ENCODE measurements around the gene CADPS2. TPM values are rescaled to one million over a fixed set of nuclear protein-coding genes. Genes with fewer than 3 reads are reported as not detected.

The CADPS2 gene
- total and polyA plus RNA-seq, 2 donors (not counting 3 experiments of a cell fraction or from before 2014, with no cell fraction given), result 9.5 to 22.6 TPM

- DNase-seq (ENCODE audit: low read depth, low spot score) (no peak), FAIRE-seq (no peak)
- no peaks in the 10 kb centered on the region for H3K4me1 ChIP-seq (ENCODE audit: control insufficient read depth, extremely low read depth, insufficient read depth, low read length)
- no TSS peak for BruUV-seq (replicated peaks)
- no peak overlapping the region for H3K27ac ChIP-seq (ENCODE audit: insufficient read depth, low read depth, low read length)
- H3K9me3 ChIP-seq (replicated peaks; ENCODE audit: control insufficient read depth, insufficient read depth, low read length), result no peaks in the 10 kb centered on the region
- intact Hi-C loops (cut with micrococcal nuclease) (no loop called here), dilution Hi-C loops (cut with MboI; ENCODE audit: extremely low pct_ligation_motif_present, low sequenced_read_pairs) (no loop called here)
- ChIA-PET CTCF (interaction anchor here (1.1 kb wide), 1 partner anchor 10 kb away, joined by 3 read pairs; the partner anchor contains the start of gene RNF148), POLR2A (no interaction called here)
- H2AFZ ChIP-seq (ENCODE audit: low read depth, low read length), result no peak overlapping the region
- no peak for TF ChIP-seq EZH2 (IDR thresholded peaks at IDR 0.05; ENCODE audit: borderline replicate concordance, low read depth, low read length, severe bottlenecking)
- TF ChIP-seq JUN (IDR thresholded peaks at IDR 0.05; ENCODE audit: borderline replicate concordance, insufficient read depth, insufficient read length, low read depth), result no peak
- no peak for TF ChIP-seq POLR2A (IDR thresholded peaks at IDR 0.05; ENCODE audit: low read depth, low read length)
- no peak for TF ChIP-seq POLR2AphosphoS5 (IDR thresholded peaks at IDR 0.05; ENCODE audit: insufficient read depth, low read depth, low read length)
- TF ChIP-seq FOS (IDR thresholded peaks at IDR 0.05; ENCODE audit: borderline replicate concordance, insufficient read depth, low read length), result no peak
- TF ChIP-seq GATA2 (IDR thresholded peaks at IDR 0.05; ENCODE audit: insufficient read depth, insufficient read length, low read depth, low read length), result no peak
- no peak for TF ChIP-seq CTCF (IDR thresholded peaks at IDR 0.05; ENCODE audit: extremely low read depth in 1 of 2, insufficient read depth in 1 of 2, low read depth in 1 of 2, low read length in 2 of 2)
- no peak for TF ChIP-seq MAX (IDR thresholded peaks at IDR 0.05; ENCODE audit: insufficient read depth, insufficient read length)
- no peak for TF ChIP-seq MYC (IDR thresholded peaks at IDR 0.05; ENCODE audit: low read depth, low read length)
- H3K36me3 ChIP-seq (ENCODE audit: control insufficient read depth in 2 of 2, extremely low read depth in 1 of 2, insufficient read depth in 2 of 2, low read length in 2 of 2), result no peaks in the 10 kb centered on the region
- no peak overlapping the region for H3K9ac ChIP-seq (replicated peaks; ENCODE audit: extremely low read depth, insufficient read depth, low read length)
- no peak overlapping the region for H3K4me3 ChIP-seq (replicated peaks in 1 of 3; ENCODE audit: insufficient read depth in 1 of 3, low read depth in 1 of 3, low read length in 3 of 3)
- H4K20me1 ChIP-seq (replicated peaks; ENCODE audit: control insufficient read depth, extremely low read depth, insufficient read depth, low read length), result no peaks in the 10 kb centered on the region
- H3K79me2 ChIP-seq (ENCODE audit: control insufficient read depth, insufficient read depth, low read length), result no peaks in the 10 kb centered on the region
- H3K27me3 ChIP-seq (ENCODE audit: control insufficient read depth in 2 of 2, insufficient read depth in 2 of 2, low read length in 2 of 2), result no peaks in the 10 kb centered on the region
- H3K4me2 ChIP-seq (ENCODE audit: insufficient read depth, low read length), result no peak overlapping the region
- no peaks in the 10 kb centered on the region for H3K9me1 ChIP-seq (replicated peaks; ENCODE audit: control insufficient read depth, extremely low read depth, insufficient read depth, low read length)
Observed at GRCh38 chr7:122692769-122693309, 193.4 kb downstream of the CADPS2 start.
